Right lung (tissue), 5 donors: Measurements from ENCODE around the gene SETD1A. TPM values are rescaled to one million over a fixed set of nuclear protein-coding genes. Genes with fewer than 3 reads are reported as not detected.

Experiments
- DNase-seq, 2 donors: peaks; one replicate each; pipeline ENCODE4 v3.0.0-alpha.2; 2013
- polyA plus RNA-seq, 5 donors: library from polyadenylated mRNA; unstranded; fragments of 120-200 nt; gene quantifications; one replicate each; pipeline versions ENCODE4 v1.2.1 to v1.2.3, GENCODE V29; 2013; ENCODE audit warnings: inconsistent platforms in 1 of 5, low replicate concordance in 1 of 5; ENCODE audit not compliant: insufficient read length in 5 of 5, insufficient read depth in 1 of 5

Gene SETD1A
- polyA plus RNA-seq, 5 donors = 11.5 to 19.7 (median 13.0) TPM

DNA sequence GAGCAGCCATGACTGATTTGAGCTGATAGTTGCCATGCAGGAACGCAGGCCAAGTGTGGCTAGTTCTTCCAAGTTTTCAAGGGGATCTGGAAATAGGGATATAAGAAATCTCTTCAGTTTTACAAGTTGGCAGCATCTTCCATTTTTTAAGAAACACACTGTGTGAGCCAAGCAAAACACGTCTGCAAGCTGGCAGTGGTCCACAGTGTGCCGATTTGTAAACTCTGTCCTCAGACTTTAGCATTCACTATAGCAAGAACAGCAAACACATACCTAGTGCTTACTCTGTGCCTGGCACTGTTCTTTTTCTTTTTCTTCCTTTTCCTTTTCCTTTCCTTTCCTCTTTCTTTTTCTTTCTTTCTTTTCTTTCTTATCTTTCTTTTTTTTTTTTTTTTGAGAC lies 5.8 kb upstream of the SETD1A start:
- peak; percentile 61 to 71 for DNase-seq

DNA sequence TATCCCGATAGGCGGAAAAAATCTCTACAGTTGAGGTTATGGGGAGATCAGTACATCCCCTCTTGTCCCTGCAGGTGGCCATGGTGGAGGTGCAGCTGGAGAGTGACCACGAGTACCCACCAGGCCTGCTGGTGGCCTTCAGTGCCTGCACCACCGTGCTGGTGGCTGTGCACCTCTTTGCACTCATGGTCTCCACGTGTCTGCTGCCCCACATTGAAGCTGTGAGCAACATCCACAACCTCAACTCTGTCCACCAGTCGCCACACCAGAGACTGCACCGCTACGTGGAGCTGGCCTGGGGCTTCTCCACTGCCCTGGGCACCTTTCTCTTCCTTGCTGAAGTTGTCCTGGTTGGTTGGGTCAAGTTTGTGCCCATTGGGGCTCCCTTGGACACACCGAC lies 4.4 kb upstream of the SETD1A start:
- no peak for DNase-seq

- peak; percentile 53 to 66 for DNase-seq
These were observed 3.9 kb upstream of the SETD1A start for GRCh38 chr16:30953511-30954124.

GRCh38 chr16:30954993-30955392 lies 2.6 kb upstream of the SETD1A start:
- no peak for DNase-seq

GRCh38 chr16:30956601-30957455 lies 726 bp upstream of the SETD1A start:
- peak in 1 of 2 donors; percentile 72 for DNase-seq

DNA sequence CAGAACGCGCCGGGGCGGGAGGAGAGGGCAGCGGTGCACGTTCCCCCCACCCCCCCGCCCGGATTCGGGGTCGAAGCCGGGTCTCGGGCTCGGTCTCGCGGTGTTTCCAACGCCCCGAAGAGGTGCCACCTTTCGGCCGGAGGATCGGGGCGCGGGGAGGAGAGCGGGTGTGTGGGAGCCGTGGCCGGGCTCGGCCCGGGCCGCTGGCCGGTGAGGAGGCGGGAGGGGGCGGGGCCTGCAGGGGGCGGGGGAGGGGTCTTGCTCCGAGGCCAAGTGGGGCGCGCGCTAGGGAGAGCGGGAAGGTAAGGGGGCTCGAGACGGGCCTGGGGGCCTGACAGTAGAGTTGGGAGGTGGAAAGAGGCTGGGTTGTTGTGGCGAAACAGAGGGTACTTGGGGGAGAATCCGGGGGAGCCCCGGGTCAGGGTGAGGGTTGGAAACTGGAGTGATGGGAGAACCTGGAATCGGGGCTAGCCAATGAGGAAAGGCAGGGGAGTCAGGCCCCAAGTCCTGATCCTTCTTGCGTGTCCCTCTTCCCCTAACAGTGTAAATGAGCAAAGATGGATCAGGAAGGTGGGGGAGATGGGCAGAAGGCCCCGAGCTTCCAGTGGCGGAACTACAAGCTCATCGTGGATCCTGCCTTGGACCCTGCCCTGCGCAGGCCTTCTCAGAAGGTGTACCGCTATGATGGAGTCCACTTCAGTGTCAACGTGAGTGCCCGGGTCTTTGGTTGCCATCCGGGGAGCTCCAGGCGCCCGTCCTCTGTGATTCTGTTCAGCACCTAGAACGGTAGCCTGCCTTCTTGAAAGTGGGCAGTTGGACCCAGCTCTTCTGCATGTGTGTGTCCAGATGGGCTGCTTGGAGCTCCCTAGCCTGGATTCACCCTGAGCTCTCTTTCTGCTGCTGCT lies 873 bp downstream of the SETD1A start:
- peak in 1 of 2 donors; percentile 38 for DNase-seq

DNA sequence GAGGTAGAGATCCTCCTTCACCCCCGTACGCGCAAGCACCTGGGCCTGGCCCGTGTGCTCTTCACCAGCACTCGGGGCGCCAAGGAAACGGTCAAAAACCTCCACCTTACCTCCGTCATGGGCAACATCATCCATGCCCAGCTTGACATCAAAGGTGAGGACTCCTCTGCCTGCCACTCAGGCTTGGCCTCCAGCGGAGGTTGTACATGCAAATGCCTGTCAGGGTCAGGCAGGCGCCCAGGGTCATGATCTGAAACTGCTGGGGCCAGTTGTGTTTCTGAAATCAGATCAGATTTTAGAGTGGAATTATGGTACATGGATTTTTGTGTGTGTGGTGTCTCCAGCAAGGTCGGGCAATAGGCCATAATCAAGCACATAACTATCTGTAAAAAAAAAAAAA lies 3.8 kb downstream of the SETD1A start:
- DNase-seq = no peak

DNA sequence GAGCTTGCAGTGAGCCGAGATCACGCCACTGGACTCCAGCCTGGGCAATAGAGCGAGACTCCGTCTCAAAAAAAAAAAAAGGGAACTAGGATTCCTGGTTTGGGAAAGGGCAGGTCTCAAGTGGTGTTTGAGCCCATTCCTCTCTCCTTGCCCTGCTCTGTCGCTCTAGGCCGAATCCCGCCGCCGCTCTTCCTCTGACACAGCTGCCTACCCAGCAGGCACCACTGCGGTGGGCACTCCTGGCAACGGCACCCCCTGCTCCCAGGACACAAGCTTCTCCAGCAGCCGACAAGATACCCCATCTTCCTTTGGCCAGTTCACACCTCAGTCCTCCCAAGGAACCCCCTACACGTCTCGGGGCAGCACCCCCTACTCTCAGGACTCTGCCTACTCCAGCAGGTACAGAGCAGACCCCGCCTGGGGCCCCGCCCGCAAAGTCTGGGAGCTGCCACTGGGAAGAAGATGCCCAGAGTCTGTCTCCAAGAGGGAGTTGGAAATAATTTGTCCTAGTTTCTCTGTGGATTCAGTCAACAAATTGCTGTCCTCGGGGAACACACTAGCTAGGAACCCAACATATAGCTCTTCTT lies 6.5 kb downstream of the SETD1A start:
- DNase-seq = no peak

DNA sequence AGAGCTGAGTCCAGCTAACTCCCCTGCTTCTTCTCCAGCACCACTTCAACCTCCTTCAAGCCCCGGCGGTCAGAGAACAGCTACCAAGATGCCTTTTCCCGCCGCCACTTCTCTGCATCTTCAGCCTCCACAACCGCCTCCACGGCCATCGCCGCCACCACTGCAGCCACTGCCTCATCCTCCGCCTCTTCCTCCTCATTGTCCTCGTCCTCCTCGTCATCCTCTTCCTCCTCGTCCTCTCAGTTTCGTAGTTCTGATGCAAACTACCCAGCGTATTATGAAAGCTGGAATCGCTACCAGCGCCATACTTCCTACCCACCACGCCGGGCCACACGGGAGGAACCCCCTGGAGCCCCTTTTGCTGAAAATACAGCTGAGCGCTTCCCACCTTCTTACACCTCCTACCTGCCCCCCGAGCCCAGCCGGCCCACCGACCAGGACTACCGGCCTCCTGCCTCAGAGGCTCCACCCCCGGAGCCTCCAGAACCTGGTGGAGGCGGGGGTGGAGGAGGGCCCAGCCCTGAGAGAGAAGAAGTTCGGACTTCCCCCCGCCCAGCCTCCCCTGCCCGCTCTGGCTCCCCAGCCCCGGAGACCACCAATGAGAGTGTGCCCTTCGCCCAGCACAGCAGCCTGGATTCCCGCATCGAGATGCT lies 7.1 kb downstream of the SETD1A start:
- no peak for DNase-seq

- no peak for DNase-seq
These were observed 7.9 kb downstream of the SETD1A start for GRCh38 chr16:30965436-30965835.

GRCh38 chr16:30966033-30966619 lies 8.6 kb downstream of the SETD1A start:
- DNase-seq = no peak

DNA sequence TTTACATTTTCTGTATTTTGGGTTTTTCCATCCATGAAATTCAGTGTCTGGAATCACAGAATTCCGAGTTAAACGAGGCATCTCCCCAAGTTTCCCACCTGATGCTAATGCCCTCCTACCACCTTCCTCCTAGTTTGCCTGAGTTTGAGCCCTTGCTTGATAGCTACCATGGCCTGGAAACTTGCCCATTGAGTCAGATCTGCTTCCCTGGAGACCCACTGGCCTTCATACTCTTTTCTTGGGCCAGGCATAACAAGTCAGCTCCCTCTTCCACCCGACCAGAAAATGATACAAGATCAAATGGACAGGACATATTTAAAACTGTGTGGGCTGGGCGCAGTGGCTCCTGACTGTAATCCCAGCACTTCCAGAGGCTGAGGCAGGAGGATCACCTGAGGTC lies 10.2 kb downstream of the SETD1A start:
- no peak for DNase-seq

DNA sequence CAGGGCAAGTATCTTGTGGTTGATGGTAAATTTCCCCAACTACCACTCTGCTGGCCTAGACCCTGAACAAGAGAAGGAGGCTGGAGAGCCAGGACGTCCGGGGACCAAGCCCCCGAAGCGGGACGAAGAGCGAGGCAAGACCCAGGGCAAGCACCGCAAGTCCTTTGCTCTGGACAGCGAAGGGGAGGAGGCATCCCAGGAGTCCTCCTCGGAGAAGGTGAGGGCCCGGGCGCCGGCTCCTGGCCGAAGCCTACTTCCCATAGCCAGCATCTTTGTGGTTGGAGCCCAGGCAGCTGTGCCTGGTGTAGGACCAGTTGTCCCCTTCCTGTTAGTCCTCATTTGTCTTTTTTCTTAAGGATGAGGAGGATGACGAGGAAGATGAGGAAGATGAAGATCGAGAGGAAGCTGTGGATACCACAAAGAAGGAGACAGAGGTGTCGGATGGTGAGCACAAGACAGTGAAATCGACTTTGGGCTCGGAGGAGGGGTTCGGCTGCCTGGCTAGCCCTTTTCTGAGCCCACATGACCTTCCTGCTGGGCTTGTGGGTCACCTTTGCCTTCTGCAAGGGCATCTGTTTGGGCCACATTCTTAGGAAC lies 11.8 kb downstream of the SETD1A start:
- DNase-seq = no peak

GRCh38 chr16:30971298-30971697 lies 13.7 kb downstream of the SETD1A start:
- DNase-seq = no peak

DNA sequence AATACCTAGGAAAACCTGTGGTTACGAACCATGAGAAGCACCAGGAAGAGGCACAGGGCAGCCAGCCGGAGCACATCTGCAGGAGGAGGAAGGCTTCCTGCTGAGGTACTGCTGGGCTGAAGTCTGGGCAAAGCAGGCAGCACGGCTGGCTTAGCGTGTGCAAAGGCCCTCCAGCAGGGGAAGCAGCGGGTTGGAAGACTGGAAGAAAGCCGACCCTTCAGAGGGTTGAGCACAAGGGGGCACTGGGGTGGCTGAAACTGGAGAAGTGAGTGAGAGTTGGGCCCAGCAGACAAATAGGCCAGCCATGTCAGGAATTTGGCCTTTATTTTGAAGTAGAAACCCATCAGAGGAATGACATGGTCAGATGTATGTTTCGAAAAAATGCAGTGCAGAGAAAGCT lies 15.3 kb downstream of the SETD1A start:
- no peak for DNase-seq

- DNase-seq = no peak
These were observed 16.8 kb downstream of the SETD1A start for GRCh38 chr16:30974348-30974747.

DNA sequence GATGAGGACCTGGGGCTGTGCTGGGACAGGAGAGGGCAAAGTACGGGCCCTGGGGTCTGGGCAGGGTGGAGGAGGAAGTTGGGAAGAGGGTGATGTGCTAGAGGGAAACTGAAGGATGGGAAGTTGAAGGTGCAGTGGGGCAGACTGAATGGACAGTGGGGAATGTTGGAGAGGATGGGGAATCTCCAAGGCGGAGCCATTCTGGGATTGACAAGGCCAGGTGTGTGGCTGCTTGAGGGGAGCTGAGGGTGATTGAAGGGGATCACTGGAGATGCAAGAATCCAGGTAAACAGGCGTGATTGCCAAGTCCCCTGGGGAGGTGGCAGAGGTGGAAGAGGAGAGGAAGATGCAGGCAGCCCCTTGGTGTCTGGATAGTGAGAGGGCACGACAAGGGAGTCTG lies 18.9 kb downstream of the SETD1A start:
- no peak for DNase-seq

GRCh38 chr16:30977502-30977901 lies 19.9 kb downstream of the SETD1A start:
- no peak for DNase-seq

DNA sequence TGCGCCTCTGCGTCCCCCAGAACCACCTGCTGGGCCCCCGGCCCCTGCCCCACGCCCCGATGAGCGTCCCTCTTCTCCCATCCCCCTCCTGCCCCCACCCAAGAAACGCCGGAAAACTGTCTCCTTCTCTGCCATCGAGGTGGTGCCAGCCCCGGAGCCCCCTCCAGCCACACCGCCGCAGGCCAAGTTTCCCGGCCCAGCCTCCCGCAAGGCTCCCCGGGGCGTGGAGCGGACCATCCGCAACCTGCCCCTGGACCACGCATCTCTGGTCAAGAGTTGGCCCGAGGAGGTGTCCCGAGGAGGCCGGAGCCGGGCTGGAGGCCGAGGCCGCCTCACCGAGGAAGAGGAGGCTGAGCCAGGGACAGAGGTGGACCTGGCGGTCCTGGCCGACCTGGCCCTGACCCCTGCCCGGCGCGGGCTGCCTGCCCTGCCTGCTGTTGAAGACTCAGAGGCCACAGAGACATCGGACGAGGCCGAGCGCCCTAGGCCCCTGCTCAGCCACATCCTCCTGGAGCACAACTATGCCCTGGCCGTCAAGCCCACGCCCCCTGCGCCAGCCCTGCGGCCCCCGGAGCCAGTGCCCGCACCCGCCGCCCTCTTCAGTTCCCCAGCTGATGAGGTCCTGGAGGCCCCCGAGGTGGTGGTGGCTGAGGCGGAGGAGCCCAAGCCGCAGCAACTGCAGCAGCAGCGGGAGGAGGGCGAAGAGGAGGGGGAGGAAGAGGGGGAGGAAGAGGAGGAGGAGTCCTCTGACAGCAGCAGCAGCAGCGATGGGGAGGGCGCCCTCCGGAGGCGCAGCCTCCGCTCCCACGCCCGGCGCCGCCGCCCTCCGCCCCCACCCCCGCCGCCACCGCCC lies 21.8 kb downstream of the SETD1A start:
- no peak for DNase-seq

GRCh38 chr16:30980023-30980371 lies 22.4 kb downstream of the SETD1A start:
- no peak for DNase-seq
